DOHH2 (cell line): ENCODE results near the gene OPALIN.

Source experiments
- CTCF ChIP-seq: fragments of 200-600 bp; sonication (generic); IDR thresholded peaks from one replicate; pipeline ENCODE4 v1.5.1; 2014; ENCODE audit warnings: antibody characterized with exemption, mild to moderate bottlenecking, low read depth, low read length; ENCODE audit not compliant: poor library complexity, severe bottlenecking
- EZH2phosphoT487 ChIP-seq: fragments of 200-600 bp; sonication (generic); IDR thresholded peaks from 2 replicates; pipeline ENCODE4 v1.6.1; 2017; ENCODE audit warnings: borderline replicate concordance, mild to moderate bottlenecking, antibody characterized with exemption, low read length, moderate library complexity, mixed read lengths

- TF ChIP-seq CTCF (no peak), EZH2phosphoT487 (no peak)
Observed at GRCh38 chr10:96407560-96408069, 48.8 kb upstream of the OPALIN start.
